H1 (cell line): ENCODE measurements around the gene TMEM163. TPM values are rescaled to one million over a fixed set of nuclear protein-coding genes. Genes with fewer than 3 reads are reported as not detected.

Experiments
- polyA plus RNA-seq, 7 experiments: library from polyadenylated mRNA; depleted of rRNA in 3 of 7; stranded (reverse) in 5 of 7; unstranded in 2 of 7; fragments of >200 nt in 5 of 7; fragments of 200-250 nt in 2 of 7; gene quantifications; 1 replicate in 5 of 7; 2 replicates in 1 of 7; 4 replicates in 1 of 7; pipeline versions ENCODE4 v1.2.1 to v1.2.3, GENCODE V29; 2011 to 2013; ENCODE audit warnings: missing spikeins in 2 of 7, mixed read lengths in 2 of 7
- total RNA-seq: library from RNA; stranded (reverse); fragmentation: NEBNext Ultra II Directional; extraction: Animal tissue kit (Norgen Biotek cat#: 25700); gene quantifications from 2 replicates; pipeline ENCODE4 v1.2.1, GENCODE V29; 2021
- TF ChIP-seq, protein P1 (sequence below): fragments of 300-600 bp; sonication (generic); IDR thresholded peaks from 2 replicates; pipeline ENCODE4 v1.7.1; 2012; ENCODE audit warnings: low read length, moderate library complexity, mild to moderate bottlenecking, inconsistent platforms; ENCODE audit not compliant: insufficient replicate concordance

Gene TMEM163
- total and polyA plus RNA-seq, 2 of the 8 experiments (the other 6 are each of a cell fraction or from before 2014, with no cell fraction given), result 2.8 to 3.2 TPM

- TF ChIP-seq, protein P1, sequence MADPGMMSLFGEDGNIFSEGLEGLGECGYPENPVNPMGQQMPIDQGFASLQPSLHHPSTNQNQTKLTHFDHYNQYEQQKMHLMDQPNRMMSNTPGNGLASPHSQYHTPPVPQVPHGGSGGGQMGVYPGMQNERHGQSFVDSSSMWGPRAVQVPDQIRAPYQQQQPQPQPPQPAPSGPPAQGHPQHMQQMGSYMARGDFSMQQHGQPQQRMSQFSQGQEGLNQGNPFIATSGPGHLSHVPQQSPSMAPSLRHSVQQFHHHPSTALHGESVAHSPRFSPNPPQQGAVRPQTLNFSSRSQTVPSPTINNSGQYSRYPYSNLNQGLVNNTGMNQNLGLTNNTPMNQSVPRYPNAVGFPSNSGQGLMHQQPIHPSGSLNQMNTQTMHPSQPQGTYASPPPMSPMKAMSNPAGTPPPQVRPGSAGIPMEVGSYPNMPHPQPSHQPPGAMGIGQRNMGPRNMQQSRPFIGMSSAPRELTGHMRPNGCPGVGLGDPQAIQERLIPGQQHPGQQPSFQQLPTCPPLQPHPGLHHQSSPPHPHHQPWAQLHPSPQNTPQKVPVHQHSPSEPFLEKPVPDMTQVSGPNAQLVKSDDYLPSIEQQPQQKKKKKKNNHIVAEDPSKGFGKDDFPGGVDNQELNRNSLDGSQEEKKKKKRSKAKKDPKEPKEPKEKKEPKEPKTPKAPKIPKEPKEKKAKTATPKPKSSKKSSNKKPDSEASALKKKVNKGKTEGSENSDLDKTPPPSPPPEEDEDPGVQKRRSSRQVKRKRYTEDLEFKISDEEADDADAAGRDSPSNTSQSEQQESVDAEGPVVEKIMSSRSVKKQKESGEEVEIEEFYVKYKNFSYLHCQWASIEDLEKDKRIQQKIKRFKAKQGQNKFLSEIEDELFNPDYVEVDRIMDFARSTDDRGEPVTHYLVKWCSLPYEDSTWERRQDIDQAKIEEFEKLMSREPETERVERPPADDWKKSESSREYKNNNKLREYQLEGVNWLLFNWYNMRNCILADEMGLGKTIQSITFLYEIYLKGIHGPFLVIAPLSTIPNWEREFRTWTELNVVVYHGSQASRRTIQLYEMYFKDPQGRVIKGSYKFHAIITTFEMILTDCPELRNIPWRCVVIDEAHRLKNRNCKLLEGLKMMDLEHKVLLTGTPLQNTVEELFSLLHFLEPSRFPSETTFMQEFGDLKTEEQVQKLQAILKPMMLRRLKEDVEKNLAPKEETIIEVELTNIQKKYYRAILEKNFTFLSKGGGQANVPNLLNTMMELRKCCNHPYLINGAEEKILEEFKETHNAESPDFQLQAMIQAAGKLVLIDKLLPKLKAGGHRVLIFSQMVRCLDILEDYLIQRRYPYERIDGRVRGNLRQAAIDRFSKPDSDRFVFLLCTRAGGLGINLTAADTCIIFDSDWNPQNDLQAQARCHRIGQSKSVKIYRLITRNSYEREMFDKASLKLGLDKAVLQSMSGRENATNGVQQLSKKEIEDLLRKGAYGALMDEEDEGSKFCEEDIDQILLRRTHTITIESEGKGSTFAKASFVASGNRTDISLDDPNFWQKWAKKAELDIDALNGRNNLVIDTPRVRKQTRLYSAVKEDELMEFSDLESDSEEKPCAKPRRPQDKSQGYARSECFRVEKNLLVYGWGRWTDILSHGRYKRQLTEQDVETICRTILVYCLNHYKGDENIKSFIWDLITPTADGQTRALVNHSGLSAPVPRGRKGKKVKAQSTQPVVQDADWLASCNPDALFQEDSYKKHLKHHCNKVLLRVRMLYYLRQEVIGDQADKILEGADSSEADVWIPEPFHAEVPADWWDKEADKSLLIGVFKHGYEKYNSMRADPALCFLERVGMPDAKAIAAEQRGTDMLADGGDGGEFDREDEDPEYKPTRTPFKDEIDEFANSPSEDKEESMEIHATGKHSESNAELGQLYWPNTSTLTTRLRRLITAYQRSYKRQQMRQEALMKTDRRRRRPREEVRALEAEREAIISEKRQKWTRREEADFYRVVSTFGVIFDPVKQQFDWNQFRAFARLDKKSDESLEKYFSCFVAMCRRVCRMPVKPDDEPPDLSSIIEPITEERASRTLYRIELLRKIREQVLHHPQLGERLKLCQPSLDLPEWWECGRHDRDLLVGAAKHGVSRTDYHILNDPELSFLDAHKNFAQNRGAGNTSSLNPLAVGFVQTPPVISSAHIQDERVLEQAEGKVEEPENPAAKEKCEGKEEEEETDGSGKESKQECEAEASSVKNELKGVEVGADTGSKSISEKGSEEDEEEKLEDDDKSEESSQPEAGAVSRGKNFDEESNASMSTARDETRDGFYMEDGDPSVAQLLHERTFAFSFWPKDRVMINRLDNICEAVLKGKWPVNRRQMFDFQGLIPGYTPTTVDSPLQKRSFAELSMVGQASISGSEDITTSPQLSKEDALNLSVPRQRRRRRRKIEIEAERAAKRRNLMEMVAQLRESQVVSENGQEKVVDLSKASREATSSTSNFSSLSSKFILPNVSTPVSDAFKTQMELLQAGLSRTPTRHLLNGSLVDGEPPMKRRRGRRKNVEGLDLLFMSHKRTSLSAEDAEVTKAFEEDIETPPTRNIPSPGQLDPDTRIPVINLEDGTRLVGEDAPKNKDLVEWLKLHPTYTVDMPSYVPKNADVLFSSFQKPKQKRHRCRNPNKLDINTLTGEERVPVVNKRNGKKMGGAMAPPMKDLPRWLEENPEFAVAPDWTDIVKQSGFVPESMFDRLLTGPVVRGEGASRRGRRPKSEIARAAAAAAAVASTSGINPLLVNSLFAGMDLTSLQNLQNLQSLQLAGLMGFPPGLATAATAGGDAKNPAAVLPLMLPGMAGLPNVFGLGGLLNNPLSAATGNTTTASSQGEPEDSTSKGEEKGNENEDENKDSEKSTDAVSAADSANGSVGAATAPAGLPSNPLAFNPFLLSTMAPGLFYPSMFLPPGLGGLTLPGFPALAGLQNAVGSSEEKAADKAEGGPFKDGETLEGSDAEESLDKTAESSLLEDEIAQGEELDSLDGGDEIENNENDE, result no peak
- TF ChIP-seq, all 59 proteins: peak for 0
Measured at GRCh38 chr2:134555411-134555810, 163.4 kb downstream of the TMEM163 start (continued).
